ENCODE results near the gene CRYBB3.
"Not testable (repeated sequence)": the region's sequence is repeated elsewhere in the genome, so short reads cannot be mapped to it uniquely, and the experiment has no call there.

CRYBB3 gene

DNA sequence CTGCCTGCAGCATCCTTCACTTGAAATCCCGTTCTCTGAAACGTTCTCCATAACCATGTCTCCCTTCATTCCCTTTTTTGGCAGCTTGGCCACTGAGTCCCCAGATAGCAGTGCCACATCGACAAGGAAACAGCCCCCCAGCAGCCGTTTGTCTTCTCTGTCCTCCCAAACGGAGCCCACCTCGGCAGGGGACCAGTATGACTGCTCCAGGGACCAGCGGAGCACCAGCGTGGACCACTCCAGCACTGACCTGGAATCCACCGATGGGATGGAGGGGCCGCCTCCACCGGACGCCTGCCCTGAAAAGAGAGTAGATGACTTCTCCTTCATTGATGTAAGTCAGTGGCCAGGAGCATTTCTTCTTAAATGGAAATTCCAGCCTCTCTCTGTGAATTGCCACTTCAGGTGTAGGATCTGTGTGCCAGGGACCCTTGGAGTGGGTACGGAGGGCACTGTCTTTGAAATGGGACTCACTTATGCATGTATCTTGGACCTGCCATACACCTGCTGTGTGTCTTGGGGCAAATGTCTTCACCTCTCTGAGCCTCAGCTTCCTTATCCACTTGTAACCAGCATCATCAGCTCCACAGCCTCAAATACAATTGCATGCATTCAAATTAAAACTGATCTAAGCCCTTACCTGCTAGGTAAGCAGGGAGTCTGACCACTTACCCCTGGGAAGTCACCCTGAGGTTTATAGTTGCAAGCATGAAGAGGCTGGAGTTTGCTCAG lies 25.3 kb upstream of the CRYBB3 start:
- no peak for DNase-seq (ENCODE audit: low read depth, low spot score)

DNA sequence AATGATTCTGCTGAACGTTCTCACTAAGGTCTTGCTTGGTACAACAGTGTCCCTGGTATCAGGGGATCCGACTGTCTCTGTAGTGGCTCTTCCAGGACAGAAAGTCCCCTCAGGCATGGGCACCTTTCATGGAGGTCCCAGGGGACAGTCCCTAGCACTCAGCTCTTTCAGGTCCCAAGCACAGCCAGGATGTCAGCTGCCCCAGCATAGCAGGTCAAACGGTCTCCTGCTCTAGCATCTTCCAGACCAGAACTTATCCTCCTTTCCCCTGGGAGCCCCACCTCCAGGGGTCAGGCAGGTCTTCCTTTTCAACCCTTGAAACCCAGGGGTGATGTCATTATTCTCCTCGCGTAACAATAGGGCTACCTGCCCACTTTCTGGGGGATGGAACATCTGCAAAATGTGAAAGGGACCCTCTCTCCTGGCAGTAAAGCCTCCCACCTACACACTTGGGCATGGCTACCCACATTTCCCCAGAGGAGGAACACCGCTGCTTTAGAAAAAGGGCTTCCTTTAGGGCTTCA lies 24.7 kb upstream of the CRYBB3 start:
- no peak overlapping the region for H3K4me3 ChIP-seq (ENCODE audit: low read length)
- DNase-seq (ENCODE audit: low read depth, low spot score): no peak

More for the DNA sequence above, 25.3 kb upstream of the CRYBB3 start:
- H3K4me3 ChIP-seq (ENCODE audit: low read length): no peak overlapping the region

DNA sequence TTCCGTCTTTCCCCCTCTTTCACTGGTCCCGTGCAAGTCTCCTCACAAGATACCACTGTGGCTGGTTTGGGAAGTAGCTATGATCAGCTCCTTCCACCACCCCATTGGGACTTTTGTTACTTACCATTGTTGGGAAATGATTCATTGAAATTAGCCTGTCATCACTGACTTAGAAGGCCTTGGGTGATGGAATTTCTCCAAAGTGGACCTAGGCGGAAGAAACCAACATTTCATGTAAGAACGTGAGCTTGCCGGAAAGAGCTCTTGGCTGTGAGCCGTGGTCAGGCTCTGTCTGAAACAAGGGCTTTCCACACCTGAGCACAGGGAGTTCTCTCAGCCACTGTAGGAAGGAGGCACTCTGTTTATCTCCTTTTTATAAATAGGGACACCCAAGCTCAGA lies 23.5 kb upstream of the CRYBB3 start:
- no peak overlapping the region for H3K4me3 ChIP-seq (ENCODE audit: low read length)
- no peak for DNase-seq (ENCODE audit: low read depth, low spot score)

DNA sequence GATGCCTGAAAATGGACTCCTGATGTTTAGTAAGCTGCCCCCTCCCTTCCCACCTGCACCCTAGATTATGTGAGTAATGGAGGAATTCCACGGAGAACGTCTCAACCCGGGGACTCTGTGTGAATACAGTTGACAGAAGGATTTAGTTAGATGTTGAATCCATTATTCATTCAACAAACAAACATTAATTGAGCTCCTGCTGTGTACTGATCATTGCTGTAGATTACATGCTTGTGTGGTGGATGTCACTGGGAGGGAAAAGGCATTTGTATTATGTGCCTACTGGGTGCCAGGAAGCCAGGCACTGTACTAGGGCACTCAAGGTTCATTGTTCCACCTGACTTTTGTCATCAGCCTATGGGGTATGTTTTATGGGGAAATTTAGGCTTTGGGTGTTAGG lies 22.9 kb upstream of the CRYBB3 start:
- no peak overlapping the region for H3K4me3 ChIP-seq (ENCODE audit: low read length)
- no peak for DNase-seq (ENCODE audit: low read depth, low spot score)

DNA sequence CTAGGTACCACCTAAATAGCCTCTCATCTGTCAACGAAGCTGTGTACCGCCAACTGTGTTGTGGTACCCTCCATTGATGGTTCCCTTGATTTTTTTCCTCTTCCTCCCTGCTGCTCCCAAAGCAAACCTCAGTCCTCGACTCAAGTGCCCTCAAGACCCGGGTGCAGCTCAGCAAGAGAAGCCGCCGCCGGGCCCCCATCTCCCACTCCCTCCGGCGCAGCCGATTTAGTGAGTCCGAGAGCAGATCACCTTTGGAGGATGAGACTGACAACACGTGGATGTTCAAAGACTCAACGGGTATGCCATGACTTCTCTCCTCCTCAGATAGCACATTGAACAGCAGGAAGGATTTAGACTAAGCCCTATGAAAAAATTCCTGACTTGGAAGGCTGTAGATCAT lies 22.4 kb upstream of the CRYBB3 start:
- no peak for DNase-seq (ENCODE audit: low read depth, low spot score)
- no peak overlapping the region for H3K4me3 ChIP-seq (ENCODE audit: low read length)

DNA sequence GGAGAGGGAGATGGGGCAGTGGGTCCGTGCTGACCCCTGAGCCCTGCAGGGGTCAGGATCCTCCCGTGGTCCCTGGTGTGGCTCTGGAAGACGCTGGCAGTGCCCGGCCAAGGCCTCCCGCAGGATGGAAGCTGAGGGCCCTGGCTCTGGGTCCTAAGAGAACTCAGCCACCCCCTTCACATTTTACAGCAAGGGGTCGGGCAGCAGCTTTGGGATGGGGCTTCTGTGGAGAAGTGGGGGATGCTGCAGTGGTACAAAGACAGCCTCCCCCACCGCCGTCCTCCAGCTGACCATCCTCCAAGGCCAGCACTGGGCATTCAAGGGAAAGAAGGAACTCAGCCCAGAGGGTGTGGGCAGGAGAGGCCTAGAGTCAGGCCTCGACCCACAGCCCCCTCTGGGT lies 21.8 kb upstream of the CRYBB3 start:
- H3K4me3 ChIP-seq (ENCODE audit: low read length): no peak overlapping the region
- DNase-seq (ENCODE audit: low read depth, low spot score): no peak

DNA sequence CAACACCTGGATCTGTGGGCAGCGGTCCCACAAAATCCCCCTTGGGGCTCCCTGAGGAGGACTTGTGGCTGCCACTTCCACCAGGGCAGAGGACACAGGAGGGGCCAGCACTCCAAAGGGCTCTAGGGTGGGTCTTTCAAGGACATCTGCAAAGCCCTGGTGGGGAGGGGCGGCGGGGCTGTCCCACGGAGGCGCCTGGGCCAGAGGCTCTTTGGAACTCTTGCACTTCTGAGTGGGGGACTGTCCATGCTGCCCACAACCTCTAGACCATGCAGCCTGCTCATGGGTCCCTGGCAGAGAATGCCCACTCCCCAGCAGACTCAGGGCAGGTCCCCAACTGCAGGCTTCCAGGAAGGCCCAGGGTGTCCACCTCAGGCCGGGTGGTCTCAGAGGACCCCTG lies 21.3 kb upstream of the CRYBB3 start:
- H3K4me3 ChIP-seq (ENCODE audit: low read length); DNase-seq (ENCODE audit: low read depth, low spot score): not testable (repeated sequence)

DNA sequence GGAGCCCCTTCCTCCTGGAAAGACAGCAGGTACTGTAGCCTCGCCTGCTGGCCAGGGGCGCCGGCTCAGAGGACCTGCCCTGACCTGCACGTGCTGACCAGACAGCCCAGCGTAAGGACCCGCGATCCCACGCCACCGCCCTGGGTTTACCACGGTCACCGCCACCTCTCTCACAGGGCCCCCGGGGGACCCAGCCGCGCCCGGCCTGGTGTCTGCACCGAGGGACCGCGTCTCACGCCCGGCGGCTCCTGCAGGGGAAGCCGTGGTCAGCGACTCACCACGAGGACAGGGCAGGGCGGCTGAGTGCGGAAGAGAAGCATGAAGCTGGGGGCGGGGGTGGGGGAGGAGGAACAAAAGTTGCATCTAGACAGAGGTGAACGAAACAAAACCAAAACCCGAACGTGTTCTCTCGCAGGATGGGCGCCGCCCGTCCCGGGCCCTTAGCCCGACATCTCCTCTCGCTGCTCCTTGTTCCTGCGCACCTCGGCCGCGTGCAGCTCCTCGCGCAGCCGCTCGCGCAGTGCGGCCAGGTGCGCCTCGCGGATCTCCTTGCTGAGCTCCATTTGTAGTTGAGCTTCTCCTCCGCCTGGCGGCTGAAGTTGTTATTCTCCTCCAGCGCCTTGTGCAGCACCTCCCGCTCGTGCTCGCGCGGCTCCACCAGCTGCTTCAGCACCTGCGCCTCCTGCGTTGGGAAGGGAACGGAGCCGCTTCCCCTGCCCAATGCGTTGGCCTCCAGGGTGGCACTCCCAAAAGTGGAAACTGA lies 20.6 kb upstream of the CRYBB3 start:
- DNase-seq (ENCODE audit: low read depth, low spot score); H3K4me3 ChIP-seq (ENCODE audit: low read length): not testable (repeated sequence)

DNA sequence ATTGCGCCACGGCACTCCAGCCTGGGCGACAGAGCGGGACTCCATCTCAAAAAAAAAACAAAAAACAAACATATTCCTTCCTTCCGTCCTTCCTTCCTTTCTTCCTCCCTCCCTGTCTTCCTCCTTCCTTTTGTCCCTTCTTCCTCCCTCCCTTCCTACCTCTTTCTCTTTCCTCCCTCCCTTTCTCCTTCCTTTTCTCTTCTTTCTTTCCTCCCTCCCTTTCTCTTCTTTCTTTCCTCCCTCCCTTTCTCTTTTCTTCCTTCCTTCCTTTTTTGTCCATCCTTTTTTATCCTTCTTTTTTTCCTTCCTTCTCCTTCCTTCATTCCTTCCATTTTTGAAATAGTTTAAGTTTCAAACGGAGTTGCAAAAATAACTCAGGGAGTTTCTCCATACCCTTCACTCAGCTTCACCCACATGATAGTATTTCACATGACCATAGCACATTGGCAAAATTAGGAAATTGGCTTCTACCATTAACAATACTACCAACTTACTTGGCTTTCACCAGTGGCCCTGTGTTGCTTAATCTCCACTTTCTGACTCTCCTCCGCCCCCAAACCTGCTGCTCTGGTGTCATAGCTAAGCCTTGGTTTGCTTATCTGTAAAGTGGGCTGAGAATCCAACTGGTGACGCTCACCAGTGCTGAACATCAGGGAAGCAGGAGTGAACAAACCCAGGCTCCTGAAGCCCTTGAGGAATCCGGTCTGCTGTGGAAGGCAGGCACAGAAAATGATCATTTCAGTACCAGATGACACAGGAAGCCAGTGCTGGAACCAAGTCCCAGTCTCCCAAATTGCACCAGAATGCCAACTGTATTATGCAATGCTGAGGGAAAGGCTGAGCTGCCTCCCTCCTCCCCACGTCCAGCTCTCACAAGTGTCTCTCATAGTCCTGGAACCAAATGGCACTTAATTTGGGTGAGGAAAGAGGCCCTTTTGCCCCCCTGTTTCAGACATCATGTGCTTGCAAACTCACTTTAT lies 17.2 kb upstream of the CRYBB3 start:
- DNase-seq (ENCODE audit: low read depth, low spot score): no peak

DNA sequence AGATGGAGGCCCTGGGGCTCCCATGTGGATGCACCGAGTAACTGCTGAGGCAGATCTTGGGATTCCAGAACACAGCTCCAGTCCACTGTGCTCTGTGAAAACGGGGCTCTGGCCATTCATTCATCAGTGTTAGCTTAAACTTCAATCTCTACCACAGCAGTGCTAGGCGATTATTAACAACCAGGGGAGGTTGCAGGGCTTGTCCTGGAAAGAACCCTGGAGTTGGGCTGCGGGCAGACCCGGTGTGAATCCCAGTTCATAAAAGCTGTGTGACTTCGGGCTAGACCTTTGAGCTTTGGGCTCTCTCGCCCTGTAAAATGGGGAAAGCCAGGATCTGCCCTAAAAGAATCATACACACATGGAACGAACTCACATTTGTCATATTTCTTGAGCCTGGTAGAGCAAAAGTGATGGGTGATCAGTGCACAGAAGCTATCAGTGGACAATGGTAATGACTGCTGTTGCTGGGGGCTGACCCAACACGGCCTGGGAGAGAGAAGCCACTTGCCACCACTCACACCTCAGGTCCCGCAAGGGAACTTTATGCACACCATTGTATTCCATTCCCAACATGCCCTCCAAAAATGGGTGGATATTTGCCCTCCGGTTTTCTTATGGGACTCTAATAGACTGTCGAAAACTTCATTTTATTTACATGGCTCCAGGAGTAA lies 15.6 kb upstream of the CRYBB3 start:
- no peak overlapping the region for H3K4me3 ChIP-seq (ENCODE audit: low read length)
- DNase-seq (ENCODE audit: low read depth, low spot score): no peak

More for the DNA sequence above, 17.2 kb upstream of the CRYBB3 start:
- H3K4me3 ChIP-seq (ENCODE audit: low read length): no peak overlapping the region

DNA sequence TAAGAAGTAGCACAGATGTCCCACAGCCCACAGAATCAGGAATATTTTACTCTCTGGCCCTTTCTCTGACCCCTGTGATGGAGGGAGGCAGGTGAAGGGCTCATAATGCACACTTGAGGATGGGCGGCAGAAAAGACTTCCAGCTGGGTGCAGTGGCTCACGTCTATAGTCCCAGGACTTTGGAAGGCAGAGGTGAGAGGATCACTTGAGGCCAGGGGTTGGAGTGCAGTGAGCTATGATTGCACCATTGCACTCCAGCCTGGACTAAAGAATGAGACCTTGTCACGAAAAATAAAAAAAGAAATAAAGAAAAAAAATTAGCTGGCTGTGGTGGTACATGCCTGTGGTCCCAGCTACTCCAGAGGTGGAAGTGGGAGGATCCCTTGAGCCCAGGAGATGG lies 13.5 kb upstream of the CRYBB3 start:
- no peak overlapping the region for H3K4me3 ChIP-seq (ENCODE audit: low read length)
- no peak for DNase-seq (ENCODE audit: low read depth, low spot score)

DNA sequence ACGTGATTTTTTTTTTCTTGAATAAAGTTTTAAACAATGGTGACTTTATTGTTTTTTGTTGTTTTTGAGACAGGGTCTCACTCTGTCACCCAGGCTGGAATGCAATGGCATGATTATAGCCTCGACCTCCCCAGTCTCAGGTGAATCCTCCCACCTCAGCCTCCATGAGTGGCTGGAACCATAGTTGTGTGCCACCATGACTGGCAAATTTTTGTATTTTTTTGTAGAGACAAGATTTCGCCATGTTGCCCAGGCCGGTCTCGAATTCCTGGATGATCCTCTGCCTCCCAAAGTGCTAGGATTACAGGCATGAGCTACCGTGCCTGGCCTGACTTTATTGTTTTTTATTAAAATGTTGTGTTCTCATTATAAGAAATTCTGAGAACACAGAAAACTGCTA lies 12.2 kb upstream of the CRYBB3 start:
- no peak overlapping the region for H3K4me3 ChIP-seq (ENCODE audit: low read length)
- DNase-seq (ENCODE audit: low read depth, low spot score): no peak

DNA sequence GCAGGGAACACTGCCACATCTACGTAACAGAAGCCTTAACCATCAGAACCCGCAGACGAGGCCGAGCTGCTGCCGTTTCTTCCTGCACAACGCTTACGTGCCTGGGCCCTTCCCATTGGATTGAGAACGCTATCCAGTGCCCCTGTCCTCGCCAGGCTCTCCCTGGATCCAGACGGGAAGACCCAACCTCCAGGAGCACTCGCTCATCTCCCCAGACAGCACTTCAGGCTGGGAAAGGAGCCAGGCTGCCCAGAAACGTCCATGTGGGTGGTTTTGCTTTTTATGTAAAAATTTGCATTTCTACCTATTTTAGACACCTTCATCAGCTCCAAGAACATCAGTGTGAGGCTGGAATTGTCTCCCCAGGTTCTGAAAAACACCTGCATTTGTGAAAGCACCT lies 7.3 kb upstream of the CRYBB3 start:
- no peak for DNase-seq (ENCODE audit: low read depth, low spot score)
- no peak overlapping the region for H3K4me3 ChIP-seq (ENCODE audit: low read length)

DNA sequence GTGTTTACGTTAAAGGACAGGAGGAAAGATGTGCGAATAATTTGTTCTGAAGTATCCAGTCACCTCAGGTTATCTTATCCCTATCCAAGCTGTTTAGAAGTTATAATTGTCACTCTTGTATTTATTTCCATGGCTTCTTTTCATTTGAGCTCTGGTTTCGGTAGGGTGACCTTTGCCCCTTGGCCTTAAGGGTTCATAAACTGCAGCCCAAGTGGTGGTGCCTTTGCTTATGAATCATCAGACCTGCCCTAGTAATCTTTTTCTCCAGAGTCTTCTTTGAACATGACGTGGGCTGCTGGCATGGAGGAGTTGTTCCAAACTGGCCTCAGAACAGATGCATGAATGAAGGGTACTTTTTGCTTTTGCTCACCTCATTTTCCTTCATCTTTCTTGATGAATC lies 6.5 kb upstream of the CRYBB3 start:
- H3K4me3 ChIP-seq (ENCODE audit: low read length): no peak overlapping the region
- DNase-seq (ENCODE audit: low read depth, low spot score): no peak

DNA sequence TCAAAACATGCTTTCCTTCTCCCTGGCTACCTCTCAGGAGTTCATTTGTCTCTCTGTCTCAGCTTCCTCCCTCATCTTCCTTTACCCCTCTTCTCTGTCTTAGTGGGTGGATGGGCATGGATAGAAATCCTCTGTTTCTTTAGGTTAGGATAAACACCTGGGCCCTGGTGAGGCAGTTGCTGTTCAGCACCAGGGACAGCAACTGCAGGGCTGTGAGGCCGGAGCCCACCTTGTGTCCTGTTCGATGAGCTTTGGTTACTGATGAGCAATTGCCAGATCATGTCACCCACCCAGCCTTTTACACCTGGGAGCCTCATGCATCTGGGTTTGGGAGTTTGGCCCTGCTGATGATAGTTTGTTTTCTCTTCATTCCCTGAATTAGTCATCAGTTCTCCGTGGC lies 6.1 kb upstream of the CRYBB3 start:
- no peak overlapping the region for H3K4me3 ChIP-seq (ENCODE audit: low read length)
- no peak for DNase-seq (ENCODE audit: low read depth, low spot score)

DNA sequence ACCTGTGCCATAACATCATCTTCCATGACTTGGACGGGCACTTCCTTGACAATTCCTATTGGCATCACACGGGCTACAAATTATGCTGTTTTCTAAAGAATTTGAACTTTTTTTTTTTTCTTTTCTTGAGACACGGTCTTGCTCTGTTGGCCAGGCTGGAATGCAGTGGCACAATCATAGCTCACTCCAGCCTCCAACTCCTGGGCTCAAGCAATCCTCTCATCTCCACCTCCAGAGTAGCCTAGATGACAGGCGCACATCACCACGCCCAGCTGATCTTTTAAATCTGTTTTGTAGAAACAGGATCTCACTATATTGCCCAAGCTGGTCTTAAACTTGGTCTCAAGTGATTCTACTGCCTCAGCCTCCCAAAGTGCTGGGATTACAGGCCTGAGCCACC lies 3.3 kb upstream of the CRYBB3 start:
- H3K4me3 ChIP-seq (ENCODE audit: low read length): no peak overlapping the region
- DNase-seq (ENCODE audit: low read depth, low spot score): no peak

DNA sequence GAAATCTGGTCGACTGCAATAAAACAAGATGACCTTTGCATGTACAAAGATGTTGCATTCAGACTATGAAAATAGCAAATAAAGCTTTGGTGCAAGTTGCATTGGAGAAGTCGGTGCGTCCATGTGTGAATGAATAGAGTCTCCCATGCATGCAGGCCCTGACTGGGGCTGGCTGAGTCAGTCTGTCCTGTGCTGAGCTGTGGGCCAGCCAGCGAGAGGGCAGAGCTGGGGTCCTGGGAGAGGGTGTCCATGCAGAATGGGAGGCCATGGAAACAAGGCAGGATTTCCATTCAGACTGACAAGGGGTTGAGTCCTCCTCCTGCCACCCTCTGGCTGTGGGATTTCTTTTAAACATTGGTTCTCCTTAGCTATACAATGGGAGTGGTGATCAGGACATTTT lies 2.3 kb upstream of the CRYBB3 start:
- no peak overlapping the region for H3K4me3 ChIP-seq (ENCODE audit: low read length)
- no peak for DNase-seq (ENCODE audit: low read depth, low spot score)

DNA sequence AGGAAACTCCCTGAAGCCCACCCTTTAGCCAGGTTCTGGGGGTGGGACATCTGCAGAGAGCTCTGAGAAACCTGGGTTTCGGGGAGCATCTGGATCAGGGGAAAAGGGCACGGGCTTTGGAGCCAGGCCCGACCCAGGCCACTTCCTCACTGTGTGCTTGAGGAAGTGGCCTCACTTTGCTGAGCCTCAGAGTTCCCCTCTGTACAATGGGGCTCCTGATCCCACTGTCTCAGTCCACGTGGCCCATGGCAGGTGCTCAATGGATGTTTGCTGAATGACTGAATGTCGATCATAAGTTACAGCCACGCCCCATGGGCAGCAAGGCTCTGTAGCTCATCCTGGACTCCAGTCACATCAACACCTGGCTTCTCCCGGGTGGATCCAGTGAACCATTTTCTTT lies 1.3 kb downstream of the CRYBB3 start:
- no peak for DNase-seq (ENCODE audit: low read depth, low spot score)
- H3K4me3 ChIP-seq (ENCODE audit: low read length): no peak overlapping the region
